K562 (cell line): ENCODE results near the gene SEMA3G. TPM values are rescaled to one million over a fixed set of nuclear protein-coding genes. Genes with fewer than 3 reads are reported as not detected.

ENCODE experiments used
- ATAC-seq: fragments of 200-7000 bp; cut with Tn5 transposase; 3 replicates; pipeline ENCODE4 v1.9.1; 2020; ENCODE audit warnings: moderate library complexity
- BruUV-seq: library from RNA; stranded (reverse); fragments of 400-500 nt; replicated peaks from 2 replicates; lab custom pipeline; 2021; lab: Mats Ljungman, UMichigan
- CTCF ChIA-PET: fragments of 300-600 bp; formaldehyde crosslinking; extraction: SDS; loops from one replicate; lab custom pipeline; 2021; ENCODE audit warnings: low intra/inter-chr PET ratio; lab: Yijun Ruan, JAX
- POLR2A ChIA-PET: fragments of 300-600, 350-650 bp; sonication (Branson Sonifier 250); formaldehyde crosslinking; extraction: SDS; loops from one replicate; lab custom pipeline; 2021; ENCODE audit warnings: antibody characterized with exemption, inconsistent platforms; lab: Yijun Ruan, JAX
- DNase-seq, 4 experiments: peaks; one replicate each; pipeline versions ENCODE4 v3.0.0 to v3.0.0-alpha.2; 2011 to 2018; ENCODE audit warnings: low spot score in 3 of 4, mixed read lengths in 3 of 4; ENCODE audit errors: extremely low read depth in 1 of 4
- FAIRE-seq: peaks from 2 replicates; lab custom pipeline; 2011; peaks lifted over from hg19 to GRCh38; lab: Jason Lieb, UNC
- H2AFZ ChIP-seq: 2 replicates; pipeline ENCODE4 v1.6.0; 2011; ENCODE audit warnings: low read depth, low read length, control low read depth, inconsistent platforms
- H3K27ac ChIP-seq: fragments of 200-600 bp; 3 replicates; pipeline ENCODE4 v1.8.0; 2011; ENCODE audit warnings: low read depth, mild to moderate bottlenecking, control low read depth, inconsistent platforms, low read length, moderate library complexity, mixed read lengths; ENCODE audit errors: extremely low read depth
- H3K27me3 ChIP-seq, 2 experiments: fragments of 300-600 bp in 1 of 2; 2 replicates in 1 of 2; 3 replicates in 1 of 2; pipeline versions ENCODE4 v1.6.0 to v1.8.0; 2011; ENCODE audit warnings: inconsistent platforms in 2 of 2, low read length in 2 of 2, mild to moderate bottlenecking in 1 of 2, mixed read lengths in 1 of 2, moderate library complexity in 1 of 2; ENCODE audit not compliant: control insufficient read depth in 2 of 2, insufficient read depth in 2 of 2
- H3K36me3 ChIP-seq: fragments of 300-600 bp; 3 replicates; pipeline ENCODE4 v1.8.0; 2011; ENCODE audit warnings: mild to moderate bottlenecking, low read length, inconsistent platforms; ENCODE audit not compliant: control insufficient read depth, insufficient read depth
- H3K4me1 ChIP-seq, 2 experiments: fragments of 200-600 bp in 1 of 2; replicated peaks in 1 of 2; 2 replicates in 1 of 2; 3 replicates in 1 of 2; pipeline versions ENCODE4 v1.5.1 to v1.8.0; 2011; ENCODE audit warnings: inconsistent platforms in 2 of 2, low read length in 2 of 2, mild to moderate bottlenecking in 1 of 2, mixed read lengths in 1 of 2, moderate library complexity in 1 of 2; ENCODE audit not compliant: control insufficient read depth in 2 of 2, insufficient read depth in 2 of 2
- H3K4me2 ChIP-seq: 2 replicates; pipeline ENCODE4 v1.6.1; 2011; ENCODE audit warnings: low read length, control low read depth, inconsistent platforms, mixed read lengths; ENCODE audit not compliant: insufficient read depth
- H3K4me3 ChIP-seq: fragments of 200-600 bp; sonication (generic), shearing (Covaris generic); 2 replicates; pipeline ENCODE4 v1.5.1; 2016; ENCODE audit warnings: control low read depth, inconsistent platforms
- H3K79me2 ChIP-seq: fragments of 200-600 bp; 3 replicates; pipeline ENCODE4 v1.8.0; 2011; ENCODE audit warnings: low read length, inconsistent platforms; ENCODE audit not compliant: control insufficient read depth, insufficient read depth
- H3K9ac ChIP-seq, 2 experiments: 2 replicates each; pipeline versions ENCODE4 v1.6.0 to v1.6.1; 2011; ENCODE audit warnings: low read depth in 2 of 2, low read length in 2 of 2, control low read depth in 1 of 2, inconsistent platforms in 1 of 2, mild to moderate bottlenecking in 1 of 2, mixed read lengths in 1 of 2; ENCODE audit not compliant: insufficient read depth in 1 of 2
- H3K9me1 ChIP-seq: one replicate; pipeline ENCODE4 v1.6.0; 2011; ENCODE audit warnings: inconsistent platforms, mild to moderate bottlenecking, low read length, moderate library complexity; ENCODE audit not compliant: control insufficient read depth, insufficient read depth
- H3K9me3 ChIP-seq: replicated peaks from 2 replicates; pipeline ENCODE4 v1.5.1; 2011; ENCODE audit warnings: low read depth, low read length, inconsistent platforms; ENCODE audit not compliant: control insufficient read depth, insufficient read depth
- H4K20me1 ChIP-seq: replicated peaks from 2 replicates; pipeline ENCODE4 v1.6.1; 2011; ENCODE audit warnings: low read length, inconsistent platforms, mixed read lengths; ENCODE audit not compliant: control insufficient read depth, insufficient read depth
- DDX20 ChIP-seq: fragments of 450-650 bp; IDR thresholded peaks from 2 replicates; pipeline ENCODE4 v1.6.1; 2016; ENCODE audit warnings: missing genetic modification characterization, low read depth, mild to moderate bottlenecking, missing compliant biosample characterization, moderate library complexity
- MCM2 ChIP-seq: fragments of 450-650 bp; IDR thresholded peaks from 2 replicates; pipeline ENCODE4 v1.6.1; 2017; ENCODE audit warnings: low read depth, mild to moderate bottlenecking
- MTA2 ChIP-seq: fragments of 450-650 bp; IDR thresholded peaks from 2 replicates; pipeline ENCODE4 v1.6.1; 2016; ENCODE audit warnings: low read depth
- NCOR1 ChIP-seq: fragments of 450-650 bp; IDR thresholded peaks from 2 replicates; pipeline ENCODE4 v1.6.1; 2016; ENCODE audit warnings: mild to moderate bottlenecking, moderate library complexity
- RFX5 ChIP-seq: IDR thresholded peaks from 2 replicates; pipeline ENCODE4 v1.6.1; 2011; ENCODE audit warnings: low read depth, mild to moderate bottlenecking, improper control_type of control experiment, low read length
- RNF2 ChIP-seq: sonication (generic); IDR thresholded peaks from 2 replicates; pipeline ENCODE4 v1.6.1; 2016
- WGBS: fragments of 100-300 bp; shearing (Covaris generic); methylation state at CpG from one replicate; pipeline ENCODE4 v1.1.6; 2016; ENCODE audit warnings: low coverage, mixed read lengths; ENCODE audit not compliant: insufficient coverage; ENCODE audit errors: missing lambda C conversion rate; 5-methylcytosine and 5-hydroxymethylcytosine counted together
- in situ Hi-C: fragments of 300-500 bp; cut with MboI; formaldehyde crosslinking; loops from 4 replicates; pipeline ENCODE4 v1.15.0; 2018; ENCODE audit warnings: inconsistent platforms, mixed read lengths
- intact Hi-C: fragments of 100-400 bp; cut with micrococcal nuclease; formaldehyde crosslinking; loops from 2 replicates; pipeline ENCODE4 v1.14.2; 2022
- polyA plus RNA-seq, 8 experiments: library from polyadenylated mRNA; depleted of rRNA in 4 of 8; stranded (reverse) in 5 of 8; unstranded in 3 of 8; fragments of >200 nt; fragmentation: Nextera tagmentation in 2 of 8; fragmentation: Illumina TruSeq in 1 of 8; extraction: Ambion mirVana in 2 of 8; extraction: Trizol in 1 of 8; gene quantifications; 2 replicates each; pipeline versions ENCODE4 v1.2.1 to v1.2.3, GENCODE V29; 2011 to 2014; ENCODE audit warnings: inconsistent platforms in 1 of 8, missing spikeins in 1 of 8
- total RNA-seq, 7 experiments: library from RNA; depleted of rRNA in 6 of 7; stranded (reverse); fragments of >200 nt in 6 of 7; fragmentation: Illumina TruSeq in 2 of 7; extraction: Trizol in 2 of 7; gene quantifications; 2 replicates each; pipeline versions ENCODE4 v1.2.1 to v1.2.3, GENCODE V29; 2011 to 2021; ENCODE audit warnings: low replicate concordance in 1 of 7

Gene SEMA3G
- total and polyA plus RNA-seq, 9 of the 15 experiments (the other 6 are each of a cell fraction or from before 2014, with no cell fraction given) = 0.04 to 0.07 (median 0.05) TPM; not detected in 6

DNA sequence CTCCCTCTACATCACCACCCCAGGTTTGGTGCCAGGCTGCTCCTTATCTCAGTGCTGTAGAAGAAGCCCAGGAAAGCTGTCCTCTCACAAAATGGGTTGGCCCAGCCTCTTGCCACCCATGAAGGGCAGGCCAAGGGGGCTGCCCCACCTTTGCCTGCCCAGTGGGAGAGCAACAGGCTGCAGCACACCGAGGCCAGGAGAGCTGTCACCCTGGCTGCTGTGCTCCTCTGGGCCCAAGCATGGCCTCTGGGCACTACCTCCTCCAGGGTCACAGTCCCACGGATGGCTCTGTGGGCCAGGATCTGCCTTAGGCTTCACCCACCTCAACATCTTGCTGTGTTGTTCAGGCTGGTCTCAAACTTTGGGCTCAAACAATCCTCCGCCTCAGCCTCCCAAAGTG is 43.8 kb upstream of the SEMA3G start:
- ChIA-PET POLR2A (interaction anchor here (0.5 to 1.4 kb wide), 3 partner anchors 30 to 301 kb away, joined by 3 to 7 read pairs (median 3); no protein-coding TSS in a partner anchor), CTCF (no interaction called here)
- peaks cover 60% of the 10 kb centered on the region; the same call in 2 of the 3 replicates for H3K36me3 ChIP-seq
- TF ChIP-seq MCM2 (no peak), DDX20 (tag) (no peak), MTA2 (no peak), RNF2 (no peak), RFX5 (no peak), NCOR1 (no peak)
- no peak overlapping the region for H3K9ac ChIP-seq
- no peaks in the 10 kb centered on the region for H3K27me3 ChIP-seq
- no peak for FAIRE-seq
- no peaks in the 10 kb centered on the region; the same call in 1 of the 2 replicates for H4K20me1 ChIP-seq
- H3K79me2 ChIP-seq = no peaks in the 10 kb centered on the region
- peaks cover 0 to 16% of the 10 kb centered on the region in 2 experiments; a peak in 1 of 5 replicates for H3K4me1 ChIP-seq
- H3K27ac ChIP-seq = no peak overlapping the region
- no peak overlapping the region for H3K4me2 ChIP-seq
- H2AFZ ChIP-seq = no peak overlapping the region
- in situ Hi-C loops = no loop called here
- no peaks in the 10 kb centered on the region for H3K9me3 ChIP-seq
- no TSS peak for BruUV-seq
- H3K9me1 ChIP-seq = no peaks in the 10 kb centered on the region
- intact Hi-C loops = no loop called here
- 88% methylated on average over 3 of the region's 3 CpGs for WGBS
- H3K4me3 ChIP-seq = no peak overlapping the region
- ATAC-seq = no peak
- DNase-seq = no peak
